Transverse colon (tissue), 4 donors: Measurements from ENCODE around the gene COL20A1.

Experiments
- CTCF ChIP-seq, 5 experiments: fragments of 200-600 bp in 3 of 5; fragments of 450-650 bp in 2 of 5; sonication (generic) in 3 of 5; IDR thresholded peaks; 1 replicate in 2 of 5; 2 replicates in 3 of 5; pipeline ENCODE4 v1.5.1; 2016 to 2017; ENCODE audit warnings: antibody characterized with exemption in 5 of 5, inconsistent platforms in 3 of 5, mild to moderate bottlenecking in 2 of 5, moderate library complexity in 1 of 5
- EP300 ChIP-seq: sonication (generic); formaldehyde crosslinking; IDR thresholded peaks from one replicate; pipeline ENCODE4 v1.6.1; 2017; ENCODE audit warnings: antibody characterized with exemption, low read depth
- POLR2A ChIP-seq: fragments of 450-650 bp; IDR thresholded peaks from one replicate; pipeline ENCODE4 v1.6.1; 2016; ENCODE audit warnings: antibody characterized with exemption, mild to moderate bottlenecking, moderate library complexity
- POLR2AphosphoS5 ChIP-seq, 3 donors: sonication (generic); formaldehyde crosslinking; IDR thresholded peaks; one replicate each; pipeline ENCODE4 v1.6.1; 2016; ENCODE audit warnings: antibody characterized with exemption in 3 of 3

GRCh38 chr20:63377951-63378381 lies 85.0 kb downstream of the COL20A1 start:
- TF ChIP-seq CTCF (IDR thresholded peaks at IDR 0.05) (no peak), POLR2A (no peak), EP300 (no peak), POLR2AphosphoS5 (IDR thresholded peaks at IDR 0.05) (no peak)
